ENCODE results near the gene HLA-C. TPM values are rescaled to one million over a fixed set of nuclear protein-coding genes. Genes with fewer than 3 reads are reported as not detected.

The HLA-C gene
- polyA plus RNA-seq, 1 experiment = 245 TPM

GRCh38 chr6:31300797-31301196 is 28.9 kb upstream of the HLA-C start:
- Histone ChIP-seq H3K9me3 (ENCODE audit: control insufficient read depth, insufficient read depth, low read length) (no peaks in the 10 kb centered on the region), H3K4me3 (ENCODE audit: low read depth, low read length) (no peak overlapping the region), H3K27me3 (ENCODE audit: control insufficient read depth, insufficient read depth, low read length) (peaks cover 15% of the 10 kb centered on the region), H3K27ac (ENCODE audit: low read depth, low read length) (no peak overlapping the region)
- POLR2A ChIA-PET = no interaction called here
- TF ChIP-seq CTCF (IDR thresholded peaks at IDR 0.05; ENCODE audit: low read depth, low read length) = no peak
- CTCF ChIA-PET = no interaction called here
- DNase-seq (ENCODE audit: low read depth, low spot score) = no peak

- TF ChIP-seq CTCF (IDR thresholded peaks at IDR 0.05; ENCODE audit: low read depth, low read length) = no peak
- Histone ChIP-seq H3K27ac (ENCODE audit: low read depth, low read length) (no peak overlapping the region), H3K9me3 (ENCODE audit: control insufficient read depth, insufficient read depth, low read length) (no peaks in the 10 kb centered on the region), H3K27me3 (ENCODE audit: control insufficient read depth, insufficient read depth, low read length) (peaks cover 15% of the 10 kb centered on the region), H3K4me3 (ENCODE audit: low read depth, low read length) (no peak overlapping the region)
- ChIA-PET POLR2A (no interaction called here), CTCF (no interaction called here)
- DNase-seq (ENCODE audit: low read depth, low spot score) = no peak
Observed at GRCh38 chr6:31299947-31300346, 28.1 kb upstream of the HLA-C start.

GRCh38 chr6:31299511-31299910 is 27.6 kb upstream of the HLA-C start:
- DNase-seq (ENCODE audit: low read depth, low spot score) = no peak
- no peak for TF ChIP-seq CTCF (IDR thresholded peaks at IDR 0.05; ENCODE audit: low read depth, low read length)
- no peak overlapping the region for H3K4me3 ChIP-seq (ENCODE audit: low read depth, low read length)
- ChIA-PET CTCF (no interaction called here), POLR2A (no interaction called here)
- H3K27me3 ChIP-seq (ENCODE audit: control insufficient read depth, insufficient read depth, low read length) = peaks cover 13% of the 10 kb centered on the region
- H3K27ac ChIP-seq (ENCODE audit: low read depth, low read length) = no peak overlapping the region
- no peaks in the 10 kb centered on the region for H3K9me3 ChIP-seq (ENCODE audit: control insufficient read depth, insufficient read depth, low read length)

GRCh38 chr6:31294056-31294455 is 22.2 kb upstream of the HLA-C start:
- Histone ChIP-seq H3K4me3 (ENCODE audit: low read depth, low read length) (no peak overlapping the region), H3K27ac (ENCODE audit: low read depth, low read length) (no peak overlapping the region), H3K27me3 (ENCODE audit: control insufficient read depth, insufficient read depth, low read length) (peaks cover 14% of the 10 kb centered on the region), H3K9me3 (ENCODE audit: control insufficient read depth, insufficient read depth, low read length) (no peaks in the 10 kb centered on the region)
- ChIA-PET CTCF (interaction anchor here (1.0 kb wide), 1 partner anchor 73 kb away, joined by 4 read pairs; no protein-coding TSS in a partner anchor), POLR2A (no interaction called here)
- DNase-seq (ENCODE audit: low read depth, low spot score) = no peak
- no peak for TF ChIP-seq CTCF (IDR thresholded peaks at IDR 0.05; ENCODE audit: low read depth, low read length)

- no peak for DNase-seq (ENCODE audit: low read depth, low spot score)
- Histone ChIP-seq H3K4me3 (ENCODE audit: low read depth, low read length) (no peak overlapping the region), H3K27me3 (ENCODE audit: control insufficient read depth, insufficient read depth, low read length) (peaks cover 14% of the 10 kb centered on the region), H3K27ac (ENCODE audit: low read depth, low read length) (no peak overlapping the region), H3K9me3 (ENCODE audit: control insufficient read depth, insufficient read depth, low read length) (no peaks in the 10 kb centered on the region)
- no peak for TF ChIP-seq CTCF (IDR thresholded peaks at IDR 0.05; ENCODE audit: low read depth, low read length)
- ChIA-PET CTCF (interaction anchor here (0.5 to 1.2 kb wide), 2 partner anchors 11 to 73 kb away, joined by 3 to 4 read pairs; no protein-coding TSS in a partner anchor), POLR2A (no interaction called here)
Observed at GRCh38 chr6:31293343-31293742, 21.5 kb upstream of the HLA-C start.
